Trophoblast cell (in vitro differentiated cells and primary cell): Measurements from ENCODE around the gene CCDC85A.

Experiments
- DNase-seq, 2 donors: peaks; one replicate each; pipeline ENCODE4 v3.0.0-alpha.2; 2016
- H2AFZ ChIP-seq: 2 replicates; pipeline ENCODE4 v1.6.1; 2013; ENCODE audit warnings: low read length, moderate library complexity, mild to moderate bottlenecking; ENCODE audit not compliant: insufficient read depth, poor library complexity
- H2AK5ac ChIP-seq: 2 replicates; pipeline ENCODE4 v1.6.1; 2013; ENCODE audit warnings: mild to moderate bottlenecking, low read length
- H2BK120ac ChIP-seq: 2 replicates; pipeline ENCODE4 v1.6.1; 2013; ENCODE audit warnings: low read length, mild to moderate bottlenecking, moderate library complexity; ENCODE audit not compliant: insufficient read depth, poor library complexity
- H2BK12ac ChIP-seq: 2 replicates; pipeline ENCODE4 v1.6.1; 2013; ENCODE audit warnings: mild to moderate bottlenecking, low read length, moderate library complexity
- H2BK5ac ChIP-seq: 2 replicates; pipeline ENCODE4 v1.6.1; 2013; ENCODE audit warnings: low read length, low read depth, moderate library complexity, mild to moderate bottlenecking; ENCODE audit not compliant: poor library complexity
- H3K14ac ChIP-seq: 2 replicates; pipeline ENCODE4 v1.6.1; 2013; ENCODE audit warnings: mild to moderate bottlenecking, low read length
- H3K18ac ChIP-seq: 2 replicates; pipeline ENCODE4 v1.6.1; 2013; ENCODE audit warnings: mild to moderate bottlenecking, low read length
- H3K23ac ChIP-seq: 2 replicates; pipeline ENCODE4 v1.6.1; 2013; ENCODE audit warnings: low read length
- H3K27ac ChIP-seq: 2 replicates; pipeline ENCODE4 v1.5.1; 2013; ENCODE audit warnings: low read depth, mild to moderate bottlenecking, inconsistent platforms, low read length, moderate library complexity
- H3K27me3 ChIP-seq: 2 replicates; pipeline ENCODE4 v1.6.1; 2013; ENCODE audit warnings: inconsistent platforms, mild to moderate bottlenecking, low read length, moderate library complexity; ENCODE audit not compliant: insufficient read depth
- H3K36me3 ChIP-seq, 2 experiments: 1 replicate in 1 of 2; 2 replicates in 1 of 2; pipeline ENCODE4 v1.6.1; 2013; ENCODE audit warnings: low read length in 2 of 2, mild to moderate bottlenecking in 2 of 2, moderate library complexity in 1 of 2; ENCODE audit not compliant: insufficient read depth in 2 of 2, control insufficient read depth in 1 of 2
- H3K4ac ChIP-seq: 2 replicates; pipeline ENCODE4 v1.6.1; 2013; ENCODE audit warnings: low read depth, mild to moderate bottlenecking, low read length, moderate library complexity
- H3K4me1 ChIP-seq, 2 experiments: 1 replicate in 1 of 2; 2 replicates in 1 of 2; pipeline ENCODE4 v1.6.1; 2013; ENCODE audit warnings: low read length in 2 of 2, mild to moderate bottlenecking in 2 of 2, moderate library complexity in 1 of 2; ENCODE audit not compliant: insufficient read depth in 2 of 2, control insufficient read depth in 1 of 2
- H3K4me2 ChIP-seq: 2 replicates; pipeline ENCODE4 v1.6.1; 2013; ENCODE audit warnings: inconsistent platforms, mild to moderate bottlenecking, low read length, moderate library complexity
- H3K4me3 ChIP-seq: 2 replicates; pipeline ENCODE4 v1.5.1; 2013; ENCODE audit warnings: mild to moderate bottlenecking, low read depth, low read length, inconsistent platforms
- H3K79me1 ChIP-seq: one replicate; pipeline ENCODE4 v1.6.1; 2013; ENCODE audit warnings: low read length
- H3K79me2 ChIP-seq: 2 replicates; pipeline ENCODE4 v1.6.1; 2013; ENCODE audit warnings: low read length, mild to moderate bottlenecking; ENCODE audit not compliant: control insufficient read depth, insufficient read depth, poor library complexity
- H3K9ac ChIP-seq: 2 replicates; pipeline ENCODE4 v1.6.1; 2013; ENCODE audit warnings: mild to moderate bottlenecking, low read length
- H3K9me3 ChIP-seq: 2 replicates; pipeline ENCODE4 v1.6.1; 2013; ENCODE audit warnings: low read depth, mild to moderate bottlenecking, control low read depth, inconsistent platforms, low read length; ENCODE audit not compliant: insufficient read depth
- H4K12ac ChIP-seq: 2 replicates; pipeline ENCODE4 v1.6.1; 2013; ENCODE audit warnings: low read depth, mild to moderate bottlenecking, low read length, moderate library complexity
- H4K8ac ChIP-seq: 2 replicates; pipeline ENCODE4 v1.6.1; 2013; ENCODE audit warnings: low read depth, mild to moderate bottlenecking, low read length, moderate library complexity
- H4K91ac ChIP-seq: one replicate; pipeline ENCODE4 v1.6.1; 2013; ENCODE audit warnings: low read depth, mild to moderate bottlenecking, low read length, moderate library complexity
- WGBS: extraction: QIAGEN DNeasy Blood & Tissue Kit; methylation state at CpG from one replicate; pipeline ENCODE4 v1.1.7; 2013; ENCODE audit warnings: missing lambda C conversion rate; ENCODE audit not compliant: insufficient read length, insufficient coverage; ENCODE audit errors: extremely low coverage; 5-methylcytosine and 5-hydroxymethylcytosine counted together

Gene CCDC85A

GRCh38 chr2:56287974-56288373, 104.2 kb downstream of the CCDC85A start:
- Histone ChIP-seq H3K4ac (no peak overlapping the region), H3K14ac (no peak overlapping the region), H3K18ac (no peak overlapping the region), H3K27ac (no peak overlapping the region), H3K4me2 (no peak overlapping the region), H2BK120ac (no peak overlapping the region), H3K9me3 (no peaks in the 10 kb centered on the region), H3K4me3 (no peak overlapping the region), H3K79me2 (no peaks in the 10 kb centered on the region), H3K23ac (no peak overlapping the region), H2BK12ac (no peak overlapping the region), H2AFZ (no peak overlapping the region), H4K91ac (no peak overlapping the region), H3K27me3 (no peaks in the 10 kb centered on the region), H4K8ac (no peak overlapping the region), H3K9ac (no peak overlapping the region), H3K36me3 (no peaks in the 10 kb centered on the region), H2BK5ac (no peak overlapping the region), H3K4me1 (no peaks in the 10 kb centered on the region), H4K12ac (no peak overlapping the region), H2AK5ac (no peak overlapping the region), H3K79me1 (no peaks in the 10 kb centered on the region)
- no CpG with 5 or more reads among the region's 2 CpGs for WGBS
- DNase-seq: no peak

- no peak overlapping the region for H4K91ac ChIP-seq
- no peaks in the 10 kb centered on the region for H3K27me3 ChIP-seq
- H3K36me3 ChIP-seq: no peaks in the 10 kb centered on the region
- H3K9me3 ChIP-seq: no peaks in the 10 kb centered on the region
- H4K8ac ChIP-seq: no peak overlapping the region
- H2BK5ac ChIP-seq: no peak overlapping the region
- no peak overlapping the region for H3K14ac ChIP-seq
- H3K4me3 ChIP-seq: no peak overlapping the region
- no peak for DNase-seq
- H3K4ac ChIP-seq: no peak overlapping the region
- H3K79me2 ChIP-seq: no peaks in the 10 kb centered on the region
- H3K4me1 ChIP-seq: no peaks in the 10 kb centered on the region
- no CpG with 5 or more reads among the region's 2 CpGs for WGBS
- H2AK5ac ChIP-seq: no peak overlapping the region
- H2AFZ ChIP-seq: no peak overlapping the region
- no peak overlapping the region for H3K4me2 ChIP-seq
- H3K27ac ChIP-seq: no peak overlapping the region
- H3K18ac ChIP-seq: no peak overlapping the region
- H3K9ac ChIP-seq: no peak overlapping the region
- no peaks in the 10 kb centered on the region for H3K79me1 ChIP-seq
- no peak overlapping the region for H3K23ac ChIP-seq
- H2BK12ac ChIP-seq: no peak overlapping the region
- H2BK120ac ChIP-seq: no peak overlapping the region
- no peak overlapping the region for H4K12ac ChIP-seq
Observed at GRCh38 chr2:56288838-56289580, 105.2 kb downstream of the CCDC85A start.

GRCh38 chr2:56291711-56292110, 107.9 kb downstream of the CCDC85A start:
- Histone ChIP-seq H3K23ac (no peak overlapping the region), H3K4me1 (no peaks in the 10 kb centered on the region), H3K18ac (no peak overlapping the region), H3K9ac (no peak overlapping the region), H2BK12ac (no peak overlapping the region), H4K12ac (no peak overlapping the region), H3K79me2 (no peaks in the 10 kb centered on the region), H3K14ac (no peak overlapping the region), H3K4me2 (no peak overlapping the region), H3K9me3 (no peaks in the 10 kb centered on the region), H3K36me3 (no peaks in the 10 kb centered on the region), H2AK5ac (no peak overlapping the region), H3K27me3 (no peaks in the 10 kb centered on the region), H3K4ac (no peak overlapping the region), H2BK5ac (no peak overlapping the region), H2AFZ (no peak overlapping the region), H3K79me1 (no peaks in the 10 kb centered on the region), H2BK120ac (no peak overlapping the region), H4K8ac (no peak overlapping the region), H3K27ac (no peak overlapping the region), H4K91ac (no peak overlapping the region), H3K4me3 (no peak overlapping the region)
- DNase-seq: peak in 1 of 2 donors; percentile 45
- WGBS: no CpG with 5 or more reads among the region's 5 CpGs

DNA sequence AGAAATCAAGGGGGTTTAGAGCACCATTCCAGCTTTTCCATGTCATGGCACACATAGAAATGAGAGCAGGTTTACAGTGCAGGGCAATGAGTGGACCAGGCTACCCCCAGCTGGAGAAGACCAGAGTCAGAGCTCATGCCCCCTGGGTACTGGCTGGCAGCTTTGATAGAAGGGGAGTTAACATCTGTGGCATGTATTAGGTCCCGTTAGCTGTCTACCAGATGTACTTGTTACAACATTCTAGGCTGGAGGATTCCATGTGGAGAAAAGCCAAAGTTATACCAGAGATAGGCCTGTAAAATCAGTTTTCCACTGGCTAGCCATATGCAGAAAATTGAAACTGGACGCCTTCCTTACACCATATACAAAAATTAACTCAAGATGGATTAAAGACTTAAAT, 109.2 kb downstream of the CCDC85A start:
- no peak overlapping the region for H3K9ac ChIP-seq
- H2BK5ac ChIP-seq: no peak overlapping the region
- H3K23ac ChIP-seq: no peak overlapping the region
- no peaks in the 10 kb centered on the region for H3K27me3 ChIP-seq
- H3K79me1 ChIP-seq: no peaks in the 10 kb centered on the region
- no peak overlapping the region for H3K27ac ChIP-seq
- H2BK120ac ChIP-seq: no peak overlapping the region
- no peaks in the 10 kb centered on the region for H3K36me3 ChIP-seq
- no peak overlapping the region for H4K8ac ChIP-seq
- H3K4ac ChIP-seq: no peak overlapping the region
- no peaks in the 10 kb centered on the region for H3K79me2 ChIP-seq
- no peak overlapping the region for H4K12ac ChIP-seq
- H3K4me2 ChIP-seq: no peak overlapping the region
- no peak overlapping the region for H3K4me3 ChIP-seq
- H4K91ac ChIP-seq: no peak overlapping the region
- no peak overlapping the region for H2BK12ac ChIP-seq
- H3K9me3 ChIP-seq: no peaks in the 10 kb centered on the region
- no CpG with 5 or more reads among the region's 2 CpGs for WGBS
- no peak for DNase-seq
- H3K14ac ChIP-seq: no peak overlapping the region
- H3K4me1 ChIP-seq: no peaks in the 10 kb centered on the region
- H2AFZ ChIP-seq: no peak overlapping the region
- H3K18ac ChIP-seq: no peak overlapping the region
- no peak overlapping the region for H2AK5ac ChIP-seq
